GM23338 (cell line): Measurements from ENCODE around the gene RNF181. TPM values are rescaled to one million over a fixed set of nuclear protein-coding genes. Genes with fewer than 3 reads are reported as not detected.
A peak's percentile ranks its signal among the peaks of the same experiment; 100 is the strongest.

ENCODE experiments used
- ATAC-seq: fragments of 200-7000 bp; cut with Tn5 transposase; 3 replicates; pipeline ENCODE4 v1.9.1; 2020
- DNase-seq: peaks from one replicate; pipeline ENCODE4 v3.0.0-alpha.2; 2015; ENCODE audit warnings: low spot score
- H2AFZ ChIP-seq: fragments of 200-600 bp; sonication (generic); 2 replicates; pipeline ENCODE4 v1.8.0; 2016; ENCODE audit warnings: antibody characterized with exemption, mild to moderate bottlenecking, moderate library complexity
- H3F3A ChIP-seq: fragments of 200-600 bp; sonication (generic); replicated peaks from 2 replicates; pipeline ENCODE4 v1.8.0; 2017; ENCODE audit warnings: antibody characterized with exemption, mixed run types, low read depth
- H3K27ac ChIP-seq: fragments of 200-600 bp; sonication (generic); 2 replicates; pipeline ENCODE4 v1.6.1; 2016; ENCODE audit warnings: low read depth
- H3K27me3 ChIP-seq: fragments of 200-600 bp; sonication (generic); 2 replicates; pipeline ENCODE4 v1.8.0; 2016; ENCODE audit warnings: mild to moderate bottlenecking, mixed run types, moderate library complexity; ENCODE audit not compliant: insufficient read depth
- H3K36me3 ChIP-seq: fragments of 200-600 bp; sonication (generic); 2 replicates; pipeline ENCODE4 v1.8.0; 2016; ENCODE audit warnings: mild to moderate bottlenecking; ENCODE audit not compliant: insufficient read depth
- H3K4me1 ChIP-seq: fragments of 200-600 bp; sonication (generic); 2 replicates; pipeline ENCODE4 v1.8.0; 2016; ENCODE audit warnings: mild to moderate bottlenecking, moderate library complexity; ENCODE audit not compliant: insufficient read depth
- H3K4me2 ChIP-seq: fragments of 200-600 bp; sonication (generic); 2 replicates; pipeline ENCODE4 v1.7.1; 2017; ENCODE audit warnings: mixed run types
- H3K4me3 ChIP-seq: fragments of 200-600 bp; sonication (generic); 2 replicates; pipeline ENCODE4 v1.6.1; 2016; ENCODE audit warnings: mixed run types
- H3K79me2 ChIP-seq: fragments of 200-600 bp; sonication (generic); replicated peaks from 2 replicates; pipeline ENCODE4 v1.8.0; 2017; ENCODE audit warnings: mild to moderate bottlenecking; ENCODE audit not compliant: insufficient read depth
- H3K9me2 ChIP-seq: fragments of 200-600 bp; sonication (generic); 2 replicates; pipeline ENCODE4 v1.8.0; 2017; ENCODE audit not compliant: insufficient read depth
- H4K20me1 ChIP-seq: fragments of 200-600 bp; sonication (generic); replicated peaks from 2 replicates; pipeline ENCODE4 v1.8.0; 2017; ENCODE audit warnings: mild to moderate bottlenecking; ENCODE audit not compliant: insufficient read depth
- H3K27ac Mint-ChIP-seq: 2 replicates; pipeline ENCODE4 v1.8.0; 2020; ENCODE audit warnings: inconsistent platforms, mild to moderate bottlenecking, moderate library complexity, mixed read lengths
- H3K27me3 Mint-ChIP-seq: 3 replicates; pipeline ENCODE4 v1.8.0; 2022; ENCODE audit warnings: low read depth, mild to moderate bottlenecking, moderate library complexity, mixed read lengths, inconsistent platforms; ENCODE audit not compliant: insufficient read depth, poor library complexity
- H3K36me3 Mint-ChIP-seq: 3 replicates; pipeline ENCODE4 v1.8.0; 2021; ENCODE audit warnings: low read depth, mild to moderate bottlenecking, inconsistent platforms, moderate library complexity, mixed read lengths
- H3K4me1 Mint-ChIP-seq: 3 replicates; pipeline ENCODE4 v1.8.0; 2020; ENCODE audit warnings: mild to moderate bottlenecking, inconsistent platforms, mixed read lengths
- H3K4me3 Mint-ChIP-seq: 3 replicates; pipeline ENCODE4 v1.8.0; 2021; ENCODE audit warnings: moderate library complexity, mild to moderate bottlenecking, inconsistent platforms, mixed read lengths
- H3K9me3 Mint-ChIP-seq: 3 replicates; pipeline ENCODE4 v1.8.0; 2020; ENCODE audit warnings: moderate library complexity, mild to moderate bottlenecking, inconsistent platforms, mixed read lengths
- CREB1 ChIP-seq: fragments of 250-450 bp; sonication (Bioruptor Pico); IDR thresholded peaks from 2 replicates; pipeline ENCODE4 v1.5.0; 2020; ENCODE audit warnings: low read depth, mild to moderate bottlenecking, moderate library complexity
- EZH2 ChIP-seq: fragments of 200-600 bp; sonication (generic); IDR thresholded peaks from one replicate; pipeline ENCODE4 v1.8.0; 2017; ENCODE audit warnings: antibody characterized with exemption, mild to moderate bottlenecking, low read depth; ENCODE audit not compliant: unreplicated experiment
- EZH2phosphoT487 ChIP-seq: fragments of 200-600 bp; sonication (generic); IDR thresholded peaks from one replicate; pipeline ENCODE4 v1.8.1; 2018; ENCODE audit warnings: antibody characterized with exemption; ENCODE audit not compliant: unreplicated experiment
- NANOG ChIP-seq: IDR thresholded peaks from 2 replicates; pipeline ENCODE4 v1.6.1; 2016; ENCODE audit warnings: antibody characterized with exemption, borderline replicate concordance
- STAT1 ChIP-seq: IDR thresholded peaks from one replicate; pipeline ENCODE4 v1.6.1; 2016; ENCODE audit warnings: antibody characterized with exemption; ENCODE audit not compliant: unreplicated experiment
- ZNF114 ChIP-seq: fragments of 250-450 bp; sonication (Bioruptor Pico); IDR thresholded peaks from 2 replicates; pipeline ENCODE4 v1.5.0; 2020; ENCODE audit warnings: mild to moderate bottlenecking, moderate library complexity
- ZNF331 ChIP-seq: fragments of 250-450 bp; sonication (Bioruptor Pico); IDR thresholded peaks from 2 replicates; pipeline ENCODE4 v1.5.0; 2020; ENCODE audit warnings: low read depth, mild to moderate bottlenecking, moderate library complexity
- polyA plus RNA-seq: library from polyadenylated mRNA; unstranded; fragments of >200 nt; fragmentation: Nextera tagmentation; extraction: Ambion mirVana; gene quantifications from 2 replicates; pipeline ENCODE4 v1.2.1, GENCODE V29; 2016
- total RNA-seq: library from RNA; depleted of rRNA; stranded (reverse); fragments of >200 nt; shearing (Covaris generic); gene quantifications from 2 replicates; pipeline ENCODE4 v1.2.3, GENCODE V29; 2014
- TF ChIP-seq, protein P1 (sequence below): IDR thresholded peaks from 2 replicates; pipeline ENCODE4 v1.6.1; 2016; ENCODE audit warnings: antibody characterized with exemption
- TF ChIP-seq, protein P2 (sequence below): fragments of 250-450 bp; sonication (Bioruptor Pico); IDR thresholded peaks from 2 replicates; pipeline ENCODE4 v1.5.0; 2020; ENCODE audit warnings: mild to moderate bottlenecking, moderate library complexity

RNF181 gene
- total and polyA plus RNA-seq, 2 experiments from 2014 or later = 114 to 260 TPM

DNA sequence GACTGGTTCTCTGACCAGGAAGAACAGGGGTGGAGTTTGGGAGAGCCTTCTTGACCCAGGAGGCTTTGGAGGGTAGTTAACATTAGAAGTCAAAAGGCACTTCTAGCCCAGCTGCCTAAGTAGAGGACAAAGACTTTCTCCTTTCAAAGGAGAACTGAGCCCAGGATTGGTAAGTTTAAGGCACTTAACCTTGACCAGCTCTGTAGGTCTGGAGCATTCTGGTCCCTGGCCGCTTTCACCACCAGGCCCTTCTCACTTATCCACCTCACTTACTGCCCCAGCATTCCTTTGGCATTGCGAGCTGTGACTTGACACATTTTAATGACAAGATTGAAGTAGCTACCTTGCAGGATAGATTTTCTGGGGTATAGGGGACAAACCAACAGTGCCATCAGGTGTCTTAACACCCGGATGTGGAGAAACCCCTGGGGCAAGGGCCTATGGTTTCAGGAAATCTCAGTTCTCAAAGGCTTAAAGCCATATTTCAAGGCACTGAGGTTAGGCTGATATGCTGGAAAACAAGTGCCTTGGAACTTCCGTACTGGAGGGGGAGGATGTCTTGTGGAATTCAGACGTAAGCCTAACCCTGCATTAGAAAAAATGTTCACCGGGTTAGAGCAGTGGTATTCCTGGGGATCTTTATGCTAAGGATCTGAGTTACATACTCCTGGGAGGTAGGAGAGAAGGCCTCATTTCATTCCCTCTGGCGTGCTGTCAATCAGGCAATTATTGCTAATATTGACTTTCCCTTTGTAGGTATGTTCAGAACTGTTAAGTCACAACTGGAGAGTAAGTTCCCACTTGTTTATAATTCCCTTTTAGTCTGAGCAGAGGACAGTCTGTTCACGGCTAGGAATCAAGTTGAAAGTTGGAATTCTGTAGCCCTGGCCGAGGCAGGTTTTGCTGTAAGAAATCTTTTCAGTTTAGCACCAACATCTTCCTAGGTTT, 12.0 kb downstream of the RNF181 start:
- no peak overlapping the region for H3K4me3 Mint-ChIP-seq
- 0 out of 2 replicates have a peak overlapping the region, but pooled peaks have one; percentile 66 for H3K27ac ChIP-seq

More for the DNA sequence above, 12.0 kb downstream of the RNF181 start:
- H3K36me3 Mint-ChIP-seq = peaks cover 44% of the 10 kb centered on the region
- H3F3A ChIP-seq = peaks cover 23% of the 10 kb centered on the region; the same call in 1 of the 2 replicates
- H3K4me1 ChIP-seq = peaks cover 6% of the 10 kb centered on the region; the same call in 1 of the 2 replicates
- peaks cover 37% of the 10 kb centered on the region for H3K79me2 ChIP-seq
- H3K9me3 Mint-ChIP-seq = peaks cover 3% of the 10 kb centered on the region; the same call in 1 of the 3 replicates
- TF ChIP-seq, protein P1, sequence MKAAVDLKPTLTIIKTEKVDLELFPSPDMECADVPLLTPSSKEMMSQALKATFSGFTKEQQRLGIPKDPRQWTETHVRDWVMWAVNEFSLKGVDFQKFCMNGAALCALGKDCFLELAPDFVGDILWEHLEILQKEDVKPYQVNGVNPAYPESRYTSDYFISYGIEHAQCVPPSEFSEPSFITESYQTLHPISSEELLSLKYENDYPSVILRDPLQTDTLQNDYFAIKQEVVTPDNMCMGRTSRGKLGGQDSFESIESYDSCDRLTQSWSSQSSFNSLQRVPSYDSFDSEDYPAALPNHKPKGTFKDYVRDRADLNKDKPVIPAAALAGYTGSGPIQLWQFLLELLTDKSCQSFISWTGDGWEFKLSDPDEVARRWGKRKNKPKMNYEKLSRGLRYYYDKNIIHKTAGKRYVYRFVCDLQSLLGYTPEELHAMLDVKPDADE = no peak
- TF ChIP-seq NANOG = no peak
- no peak for TF ChIP-seq STAT1
- no peak for TF ChIP-seq ZNF331
- TF ChIP-seq EZH2 = no peak
- no peak for TF ChIP-seq EZH2phosphoT487
- no peak for TF ChIP-seq CREB1
- TF ChIP-seq, protein P2, sequence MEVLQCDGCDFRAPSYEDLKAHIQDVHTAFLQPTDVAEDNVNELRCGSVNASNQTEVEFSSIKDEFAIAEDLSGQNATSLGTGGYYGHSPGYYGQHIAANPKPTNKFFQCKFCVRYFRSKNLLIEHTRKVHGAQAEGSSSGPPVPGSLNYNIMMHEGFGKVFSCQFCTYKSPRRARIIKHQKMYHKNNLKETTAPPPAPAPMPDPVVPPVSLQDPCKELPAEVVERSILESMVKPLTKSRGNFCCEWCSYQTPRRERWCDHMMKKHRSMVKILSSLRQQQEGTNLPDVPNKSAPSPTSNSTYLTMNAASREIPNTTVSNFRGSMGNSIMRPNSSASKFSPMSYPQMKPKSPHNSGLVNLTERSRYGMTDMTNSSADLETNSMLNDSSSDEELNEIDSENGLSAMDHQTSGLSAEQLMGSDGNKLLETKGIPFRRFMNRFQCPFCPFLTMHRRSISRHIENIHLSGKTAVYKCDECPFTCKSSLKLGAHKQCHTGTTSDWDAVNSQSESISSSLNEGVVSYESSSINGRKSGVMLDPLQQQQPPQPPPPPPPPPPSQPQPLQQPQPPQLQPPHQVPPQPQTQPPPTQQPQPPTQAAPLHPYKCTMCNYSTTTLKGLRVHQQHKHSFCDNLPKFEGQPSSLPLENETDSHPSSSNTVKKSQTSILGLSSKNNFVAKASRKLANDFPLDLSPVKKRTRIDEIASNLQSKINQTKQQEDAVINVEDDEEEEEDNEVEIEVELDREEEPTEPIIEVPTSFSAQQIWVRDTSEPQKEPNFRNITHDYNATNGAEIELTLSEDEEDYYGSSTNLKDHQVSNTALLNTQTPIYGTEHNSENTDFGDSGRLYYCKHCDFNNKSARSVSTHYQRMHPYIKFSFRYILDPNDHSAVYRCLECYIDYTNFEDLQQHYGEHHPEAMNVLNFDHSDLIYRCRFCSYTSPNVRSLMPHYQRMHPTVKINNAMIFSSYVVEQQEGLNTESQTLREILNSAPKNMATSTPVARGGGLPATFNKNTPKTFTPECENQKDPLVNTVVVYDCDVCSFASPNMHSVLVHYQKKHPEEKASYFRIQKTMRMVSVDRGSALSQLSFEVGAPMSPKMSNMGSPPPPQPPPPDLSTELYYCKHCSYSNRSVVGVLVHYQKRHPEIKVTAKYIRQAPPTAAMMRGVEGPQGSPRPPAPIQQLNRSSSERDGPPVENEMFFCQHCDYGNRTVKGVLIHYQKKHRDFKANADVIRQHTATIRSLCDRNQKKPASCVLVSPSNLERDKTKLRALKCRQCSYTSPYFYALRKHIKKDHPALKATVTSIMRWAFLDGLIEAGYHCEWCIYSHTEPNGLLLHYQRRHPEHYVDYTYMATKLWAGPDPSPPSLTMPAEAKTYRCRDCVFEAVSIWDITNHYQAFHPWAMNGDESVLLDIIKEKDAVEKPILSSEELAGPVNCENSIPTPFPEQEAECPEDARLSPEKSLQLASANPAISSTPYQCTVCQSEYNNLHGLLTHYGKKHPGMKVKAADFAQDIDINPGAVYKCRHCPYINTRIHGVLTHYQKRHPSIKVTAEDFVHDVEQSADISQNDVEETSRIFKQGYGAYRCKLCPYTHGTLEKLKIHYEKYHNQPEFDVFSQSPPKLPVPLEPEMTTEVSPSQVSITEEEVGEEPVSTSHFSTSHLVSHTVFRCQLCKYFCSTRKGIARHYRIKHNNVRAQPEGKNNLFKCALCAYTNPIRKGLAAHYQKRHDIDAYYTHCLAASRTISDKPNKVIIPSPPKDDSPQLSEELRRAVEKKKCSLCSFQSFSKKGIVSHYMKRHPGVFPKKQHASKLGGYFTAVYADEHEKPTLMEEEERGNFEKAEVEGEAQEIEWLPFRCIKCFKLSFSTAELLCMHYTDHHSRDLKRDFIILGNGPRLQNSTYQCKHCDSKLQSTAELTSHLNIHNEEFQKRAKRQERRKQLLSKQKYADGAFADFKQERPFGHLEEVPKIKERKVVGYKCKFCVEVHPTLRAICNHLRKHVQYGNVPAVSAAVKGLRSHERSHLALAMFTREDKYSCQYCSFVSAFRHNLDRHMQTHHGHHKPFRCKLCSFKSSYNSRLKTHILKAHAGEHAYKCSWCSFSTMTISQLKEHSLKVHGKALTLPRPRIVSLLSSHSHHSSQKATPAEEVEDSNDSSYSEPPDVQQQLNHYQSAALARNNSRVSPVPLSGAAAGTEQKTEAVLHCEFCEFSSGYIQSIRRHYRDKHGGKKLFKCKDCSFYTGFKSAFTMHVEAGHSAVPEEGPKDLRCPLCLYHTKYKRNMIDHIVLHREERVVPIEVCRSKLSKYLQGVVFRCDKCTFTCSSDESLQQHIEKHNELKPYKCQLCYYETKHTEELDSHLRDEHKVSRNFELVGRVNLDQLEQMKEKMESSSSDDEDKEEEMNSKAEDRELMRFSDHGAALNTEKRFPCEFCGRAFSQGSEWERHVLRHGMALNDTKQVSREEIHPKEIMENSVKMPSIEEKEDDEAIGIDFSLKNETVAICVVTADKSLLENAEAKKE (CRISPR knock-in tag) = no peak
- TF ChIP-seq ZNF114 (CRISPR knock-in tag) = no peak
- H3K36me3 ChIP-seq = 0 out of 2 replicates have a peak, but pooled peaks cover 3% of the 10 kb centered on the region
- no peak overlapping the region for H3K4me2 ChIP-seq
- DNase-seq (no peak), ATAC-seq (no peak)
- no peak overlapping the region for H3K4me3 ChIP-seq
- H4K20me1 ChIP-seq = peaks cover 34% of the 10 kb centered on the region
- H3K4me1 Mint-ChIP-seq = peaks cover 17% of the 10 kb centered on the region
- H3K27me3 ChIP-seq = no peaks in the 10 kb centered on the region
- peaks cover 13% of the 10 kb centered on the region for H3K27me3 Mint-ChIP-seq
- no peak overlapping the region; the same call in 1 of the 2 replicates for H3K27ac Mint-ChIP-seq
- H2AFZ ChIP-seq = no peak overlapping the region
- no peaks in the 10 kb centered on the region for H3K9me2 ChIP-seq
